NCI-H2081 treated with DMSO at 0.1 percent for 48 hours (cell line): Measurements from ENCODE around the gene LIPG.
"Not testable (repeated sequence)": the region's sequence is repeated elsewhere in the genome, so short reads cannot be mapped to it uniquely, and the experiment has no call there.

Experiments
- DNase-seq: peaks from one replicate; lab custom pipeline; 2025; lab: John Stamatoyannopoulos, UW

Gene LIPG

DNA sequence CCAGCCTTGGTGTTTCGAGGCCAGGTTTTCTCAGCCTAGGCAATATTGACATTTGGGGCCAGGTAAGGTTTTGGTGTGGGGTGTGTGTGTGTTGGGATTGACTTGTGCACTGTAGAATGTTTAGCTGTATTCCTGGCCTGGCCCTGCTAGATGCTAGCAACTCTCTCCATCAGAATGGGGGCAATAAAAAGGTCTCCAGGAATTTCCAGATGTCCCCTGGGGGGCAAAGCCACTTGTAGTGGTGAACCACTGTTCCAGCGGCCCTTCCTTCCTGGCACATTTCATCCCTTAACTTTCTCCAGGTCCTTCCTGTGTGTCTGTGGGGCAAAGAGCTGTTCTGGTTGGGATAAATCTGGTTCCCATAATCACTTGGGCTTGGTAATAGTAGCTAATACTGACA lies 12.0 kb downstream of the LIPG start:
- DNase-seq, result no peak

DNA sequence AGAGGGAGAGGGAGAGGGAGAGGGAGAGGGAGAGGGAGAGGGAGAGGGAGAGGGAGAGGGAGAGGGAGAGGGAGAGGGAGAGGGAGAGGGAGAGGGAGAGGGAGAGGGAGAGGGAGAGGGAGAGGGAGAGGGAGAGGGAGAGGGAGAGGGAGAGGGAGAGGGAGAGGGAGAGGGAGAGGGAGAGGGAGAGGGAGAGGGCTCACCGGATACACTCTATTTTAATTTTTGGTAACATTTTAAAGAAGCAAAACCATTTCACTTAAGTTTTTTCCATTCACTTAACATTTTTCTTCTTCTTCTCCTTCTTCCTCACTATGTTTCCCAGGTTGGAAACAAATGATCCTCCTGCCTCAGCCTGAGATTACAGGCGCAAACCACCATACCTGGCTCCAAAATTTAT lies 17.2 kb downstream of the LIPG start:
- not testable (repeated sequence) for DNase-seq

- DNase-seq, result not testable (repeated sequence)
Measured at GRCh38 chr18:49579583-49579982, 17.7 kb downstream of the LIPG start.

- no peak for DNase-seq
Measured at GRCh38 chr18:49580279-49580678, 18.4 kb downstream of the LIPG start.

- DNase-seq, result no peak
Measured at GRCh38 chr18:49581371-49581770, 19.5 kb downstream of the LIPG start.

- no peak for DNase-seq
Measured at GRCh38 chr18:49582579-49582978, 20.7 kb downstream of the LIPG start.

- DNase-seq, result no peak
Measured at GRCh38 chr18:49584394-49584793, 22.5 kb downstream of the LIPG start.

- not testable (repeated sequence) for DNase-seq
Measured at GRCh38 chr18:49584951-49585350, 23.1 kb downstream of the LIPG start.

- DNase-seq, result no peak
Measured at GRCh38 chr18:49585781-49586663, 24.2 kb downstream of the LIPG start.

GRCh38 chr18:49588171-49588570 lies 26.3 kb downstream of the LIPG start:
- no peak for DNase-seq

- DNase-seq, result no peak
Measured at GRCh38 chr18:49588971-49589370, 27.1 kb downstream of the LIPG start.

DNA sequence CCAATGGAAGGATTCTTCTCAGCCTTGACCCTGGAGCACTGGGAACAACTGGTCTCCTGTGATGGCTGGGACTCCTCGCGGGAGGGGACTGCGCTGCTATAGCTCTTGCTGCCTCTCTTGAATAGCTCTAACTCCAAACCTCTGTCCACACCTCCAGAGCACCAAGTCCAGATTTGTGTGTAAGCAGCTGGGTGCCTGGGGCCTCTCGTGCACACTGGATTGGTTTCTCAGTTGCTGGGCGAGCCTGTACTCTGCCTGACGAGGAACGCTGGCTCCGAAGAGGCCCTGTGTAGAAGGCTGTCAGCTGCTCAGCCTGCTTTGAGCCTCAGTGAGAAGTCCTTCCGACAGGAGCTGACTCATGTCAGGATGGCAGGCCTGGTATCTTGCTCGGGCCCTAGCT lies 28.8 kb downstream of the LIPG start:
- no peak for DNase-seq

- no peak for DNase-seq
Measured at GRCh38 chr18:49591271-49591670, 29.4 kb downstream of the LIPG start.

GRCh38 chr18:49591775-49592174 lies 29.9 kb downstream of the LIPG start:
- no peak for DNase-seq

GRCh38 chr18:49596687-49597086 lies 34.8 kb downstream of the LIPG start:
- DNase-seq, result no peak

DNA sequence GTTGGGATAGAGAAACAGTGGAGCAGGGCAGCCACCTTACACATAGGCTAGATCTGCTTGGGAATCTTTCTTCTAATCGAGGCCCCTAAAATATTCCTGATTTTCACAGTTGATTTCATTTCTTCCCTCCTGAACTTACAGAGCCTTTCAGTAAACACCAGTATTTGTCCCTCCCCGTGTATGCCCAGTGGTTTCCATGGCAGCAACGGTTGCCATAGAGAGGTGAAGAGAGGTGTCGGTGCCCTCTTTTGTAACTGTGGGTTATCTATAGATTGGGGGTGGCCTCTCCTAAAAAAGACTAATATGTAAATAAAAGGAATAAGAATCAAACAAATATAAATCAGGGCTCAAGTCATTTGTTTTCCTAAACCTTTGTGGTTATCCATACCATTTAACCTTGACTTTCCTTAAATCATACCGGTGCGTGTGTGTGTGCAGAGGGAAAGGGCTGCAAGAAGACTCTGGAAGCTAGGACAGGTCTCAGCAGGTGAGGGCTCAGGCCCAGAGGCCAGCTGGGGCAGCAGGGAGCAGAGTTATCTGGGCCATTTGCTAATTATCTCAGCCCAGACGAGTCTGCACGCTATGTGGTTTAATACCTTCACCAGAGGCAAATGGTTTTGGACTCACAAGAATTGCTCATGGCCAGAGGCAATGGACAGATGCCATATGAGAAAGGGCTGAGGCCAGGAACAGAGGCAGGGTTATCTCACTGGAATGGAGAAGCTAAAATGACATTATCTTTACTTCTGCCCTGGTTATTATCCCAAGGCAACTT lies 35.5 kb downstream of the LIPG start:
- no peak for DNase-seq

GRCh38 chr18:49601211-49601610 lies 39.4 kb downstream of the LIPG start:
- DNase-seq, result no peak

DNA sequence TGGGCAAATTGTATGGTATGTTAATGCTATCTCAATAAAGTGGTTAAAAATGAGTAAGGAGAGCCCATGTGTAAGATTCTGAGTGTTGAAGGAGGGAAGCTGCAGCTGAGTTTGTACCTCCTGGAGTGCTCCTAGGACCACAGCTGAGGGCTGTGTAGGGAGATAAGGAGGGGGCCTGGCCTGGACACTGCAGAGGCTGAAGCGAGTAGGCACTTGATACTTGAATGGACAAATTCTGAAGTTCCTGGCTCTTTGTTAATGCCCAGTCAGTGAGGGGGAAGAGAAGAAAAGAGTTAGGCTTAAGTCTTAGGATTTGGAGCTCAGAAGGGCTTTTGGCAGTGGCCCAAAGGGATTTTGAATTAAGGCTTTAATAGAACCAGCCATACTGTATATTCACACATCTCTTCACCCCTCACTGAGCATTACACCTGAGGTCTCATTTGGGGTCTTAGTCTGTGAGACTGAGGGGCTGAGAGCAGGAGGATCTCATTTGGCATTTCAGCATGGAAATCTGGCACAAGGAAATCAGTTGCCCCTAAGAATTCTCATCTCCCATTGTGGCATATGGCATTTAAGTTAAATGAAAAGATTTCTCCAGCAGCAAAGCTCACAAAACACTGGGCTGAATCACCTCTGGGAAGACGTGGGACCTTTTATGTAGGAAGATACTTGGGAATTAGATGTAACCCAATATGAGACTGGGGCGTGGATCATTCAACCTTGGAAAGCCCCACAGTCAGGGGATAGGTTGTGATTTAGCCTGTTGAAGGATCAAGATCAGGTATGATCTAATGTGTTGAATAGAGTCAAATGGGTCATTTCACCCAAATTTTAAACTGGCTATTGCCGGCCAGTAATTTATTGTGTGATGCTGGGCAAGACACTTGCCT lies 46.8 kb downstream of the LIPG start:
- DNase-seq, result no peak

- no peak for DNase-seq
Measured at GRCh38 chr18:49609256-49610021, 47.6 kb downstream of the LIPG start.

- no peak for DNase-seq
Measured at GRCh38 chr18:49610022-49610445, 48.2 kb downstream of the LIPG start.

DNA sequence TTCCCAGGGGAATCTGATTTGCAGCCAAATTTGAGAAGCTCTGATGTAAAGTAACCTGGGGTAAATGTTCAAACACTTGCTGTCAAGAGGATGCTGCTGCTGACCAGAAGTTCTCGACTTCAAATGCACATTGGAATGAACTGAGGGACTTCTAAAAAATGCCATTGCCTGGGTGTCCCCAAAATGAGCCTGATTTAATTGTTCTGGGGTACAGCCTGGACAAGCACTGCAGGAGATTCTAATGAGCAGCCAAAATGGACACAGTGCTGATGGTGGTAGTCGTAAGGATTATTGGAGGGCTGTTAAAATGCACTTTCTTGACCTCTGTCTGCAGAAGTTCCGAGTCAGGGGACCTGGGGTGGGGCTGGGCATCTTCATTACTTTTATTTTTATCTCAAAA lies 49.5 kb downstream of the LIPG start:
- no peak for DNase-seq
